AG09319 (cell line): ENCODE data around the gene CEP78.
"Not testable (repeated sequence)": the region's sequence is repeated elsewhere in the genome, so short reads cannot be mapped to it uniquely, and the experiment has no call there.

ENCODE experiments used
- DNase-seq: peaks from one replicate; pipeline ENCODE4 v3.0.0-alpha.2; 2010; ENCODE audit warnings: low read depth; ENCODE audit errors: extremely low read depth
- TF ChIP-seq, protein P1 (sequence below): IDR thresholded peaks from 2 replicates; pipeline ENCODE4 v1.5.1; 2011; ENCODE audit warnings: low read depth, mild to moderate bottlenecking, inconsistent platforms, low read length, moderate library complexity

The CEP78 gene

GRCh38 chr9:78196258-78196657 lies 39.6 kb upstream of the CEP78 start:
- no peak for DNase-seq
- TF ChIP-seq, protein P1, sequence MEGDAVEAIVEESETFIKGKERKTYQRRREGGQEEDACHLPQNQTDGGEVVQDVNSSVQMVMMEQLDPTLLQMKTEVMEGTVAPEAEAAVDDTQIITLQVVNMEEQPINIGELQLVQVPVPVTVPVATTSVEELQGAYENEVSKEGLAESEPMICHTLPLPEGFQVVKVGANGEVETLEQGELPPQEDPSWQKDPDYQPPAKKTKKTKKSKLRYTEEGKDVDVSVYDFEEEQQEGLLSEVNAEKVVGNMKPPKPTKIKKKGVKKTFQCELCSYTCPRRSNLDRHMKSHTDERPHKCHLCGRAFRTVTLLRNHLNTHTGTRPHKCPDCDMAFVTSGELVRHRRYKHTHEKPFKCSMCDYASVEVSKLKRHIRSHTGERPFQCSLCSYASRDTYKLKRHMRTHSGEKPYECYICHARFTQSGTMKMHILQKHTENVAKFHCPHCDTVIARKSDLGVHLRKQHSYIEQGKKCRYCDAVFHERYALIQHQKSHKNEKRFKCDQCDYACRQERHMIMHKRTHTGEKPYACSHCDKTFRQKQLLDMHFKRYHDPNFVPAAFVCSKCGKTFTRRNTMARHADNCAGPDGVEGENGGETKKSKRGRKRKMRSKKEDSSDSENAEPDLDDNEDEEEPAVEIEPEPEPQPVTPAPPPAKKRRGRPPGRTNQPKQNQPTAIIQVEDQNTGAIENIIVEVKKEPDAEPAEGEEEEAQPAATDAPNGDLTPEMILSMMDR: no peak

- DNase-seq: not testable (repeated sequence)
Measured at GRCh38 chr9:78201158-78201777, 34.6 kb upstream of the CEP78 start.

DNA sequence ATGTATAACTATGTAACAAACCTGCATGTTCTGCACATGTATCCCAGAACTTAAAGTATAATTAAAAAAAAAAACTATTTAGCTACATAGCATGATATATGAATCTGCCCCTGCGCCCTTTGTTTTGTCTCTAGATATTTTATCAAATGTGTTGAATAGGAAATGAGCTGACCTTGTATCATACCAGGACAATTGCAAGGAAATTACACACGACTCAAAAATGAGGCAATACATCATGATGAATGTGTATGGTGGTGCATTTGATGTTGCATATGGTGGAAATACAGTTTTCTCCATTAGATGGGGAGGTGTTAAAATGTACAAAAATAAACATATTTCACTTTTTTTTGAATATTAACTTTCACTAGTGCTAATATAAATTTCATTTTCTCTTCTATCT lies 28.6 kb upstream of the CEP78 start:
- DNase-seq: no peak
- TF ChIP-seq, protein P1: no peak

- DNase-seq: no peak
- TF ChIP-seq, protein P1: no peak
Measured at GRCh38 chr9:78207901-78208300, 28.0 kb upstream of the CEP78 start.

- TF ChIP-seq, protein P1: no peak
- no peak for DNase-seq
Measured at GRCh38 chr9:78209127-78209526, 26.7 kb upstream of the CEP78 start.

DNA sequence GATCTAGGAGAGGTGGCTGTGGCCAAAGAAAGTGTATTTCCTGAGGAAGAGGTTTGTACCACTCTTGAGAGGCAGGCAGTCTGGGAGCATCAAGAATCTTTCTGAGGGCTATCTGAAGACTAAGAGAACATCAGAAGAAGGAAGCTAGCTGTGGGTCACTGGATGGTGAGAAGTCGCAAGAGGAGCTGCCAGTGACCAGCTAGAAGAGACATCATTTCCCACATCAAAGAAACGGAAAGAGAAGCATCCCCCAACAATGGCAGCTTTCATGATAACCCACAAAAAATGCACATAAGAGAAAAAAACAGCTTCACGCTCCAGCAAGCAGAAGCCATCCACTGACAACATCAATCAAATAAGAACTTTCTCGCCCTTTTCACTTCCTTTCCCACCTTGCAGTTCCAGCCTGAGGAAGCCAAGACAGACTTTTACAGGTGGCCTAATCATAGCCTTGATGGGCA lies 25.0 kb upstream of the CEP78 start:
- TF ChIP-seq, protein P1: no peak
- DNase-seq: no peak

DNA sequence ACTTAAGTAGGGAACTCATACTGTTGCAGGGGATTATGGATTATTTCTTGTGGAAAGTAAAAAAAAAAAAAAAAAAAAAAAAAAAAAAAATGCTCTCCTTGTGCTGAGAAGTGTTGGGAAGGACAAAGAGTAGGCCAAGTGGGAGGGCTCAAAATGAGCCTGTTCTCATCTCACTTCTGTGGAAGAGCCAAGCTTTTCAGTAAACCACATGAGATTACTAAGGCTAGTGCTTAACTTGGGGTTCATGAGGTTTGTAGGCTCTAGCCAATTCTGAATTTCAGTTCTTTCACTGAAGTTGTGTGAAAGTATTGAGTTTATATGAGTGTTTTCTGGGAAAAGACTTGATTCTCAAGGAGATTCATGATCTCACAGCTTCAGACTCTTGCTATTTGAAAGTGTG lies 23.0 kb upstream of the CEP78 start:
- DNase-seq: no peak
- TF ChIP-seq, protein P1: no peak

DNA sequence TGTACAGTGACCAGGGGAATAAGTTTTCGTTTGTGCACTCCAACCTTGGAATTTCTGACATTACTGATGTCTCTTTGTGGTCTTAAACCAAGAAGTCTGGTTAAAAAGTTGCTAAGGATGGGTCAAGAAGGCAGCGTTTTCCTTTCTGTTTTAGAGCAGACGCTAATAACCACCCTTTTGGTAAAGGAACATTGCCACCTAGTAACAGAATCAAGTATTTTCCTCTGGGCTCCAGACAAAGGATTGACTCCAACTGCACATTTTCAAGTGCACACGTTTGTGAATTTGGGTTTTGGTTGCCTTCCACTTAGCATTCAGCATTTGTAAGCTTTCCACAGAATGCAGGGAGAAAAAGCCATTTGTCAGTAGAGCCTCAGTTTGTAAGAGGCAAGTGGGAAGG lies 22.2 kb upstream of the CEP78 start:
- TF ChIP-seq, protein P1: peak; percentile 8; the same call in 1 of the 2 replicates
- DNase-seq: no peak
